ENCODE data around the gene SYT13. TPM values are rescaled to one million over a fixed set of nuclear protein-coding genes. Genes with fewer than 3 reads are reported as not detected.

Gene SYT13
- not detected for total RNA-seq

- POLR2A ChIA-PET: no interaction called here
- CTCF ChIA-PET: interaction anchor here (0.7 to 1.1 kb wide), 3 partner anchors 103 to 359 kb away, joined by 3 to 5 read pairs (median 3); no protein-coding TSS in a partner anchor
These were observed at the start of gene SYT13 for GRCh38 chr11:45285930-45286632. Gene SYT13, minus strand, starts transcription at chr11:45286341. Its CDS starts 134 bp downstream, at chr11:45286207.

GRCh38 chr11:45335434-45335833 lies 49.3 kb upstream of the SYT13 start:
- ChIA-PET CTCF (interaction anchor here (1.6 kb wide), 1 partner anchor 225 kb away, joined by 6 read pairs; no protein-coding TSS in a partner anchor), POLR2A (no interaction called here)

GRCh38 chr11:45334836-45335235 lies 48.7 kb upstream of the SYT13 start:
- CTCF ChIA-PET: interaction anchor here (1.1 kb wide), 1 partner anchor 408 kb away, joined by 3 read pairs; no protein-coding TSS in a partner anchor

GRCh38 chr11:45334410-45334809 lies 48.3 kb upstream of the SYT13 start:
- CTCF ChIA-PET: interaction anchor here (1.1 to 2.2 kb wide), 4 partner anchors 82 to 407 kb away, joined by 3 to 6 read pairs (median 5); no protein-coding TSS in a partner anchor
- POLR2A ChIA-PET: no interaction called here

More at GRCh38 chr11:45334836-45335235, 48.7 kb upstream of the SYT13 start:
- POLR2A ChIA-PET: no interaction called here

- CTCF ChIA-PET: interaction anchor here (0.7 to 2.2 kb wide), 9 partner anchors 38 to 439 kb away, joined by 3 to 7 read pairs (median 4); no protein-coding TSS in a partner anchor
- POLR2A ChIA-PET: no interaction called here
These were observed 47.1 kb upstream of the SYT13 start for GRCh38 chr11:45333001-45333971.

- POLR2A ChIA-PET: no interaction called here
- CTCF ChIA-PET: interaction anchor here (0.7 to 2.2 kb wide), 10 partner anchors 39 to 440 kb away, joined by 3 to 13 read pairs (median 4); no protein-coding TSS in a partner anchor
These were observed 46.3 kb upstream of the SYT13 start for GRCh38 chr11:45332276-45332934.

- CTCF ChIA-PET: interaction anchor here (0.7 to 1.9 kb wide), 5 partner anchors 64 to 405 kb away, joined by 3 to 13 read pairs (median 3); no protein-coding TSS in a partner anchor
- POLR2A ChIA-PET: no interaction called here
These were observed 45.7 kb upstream of the SYT13 start for GRCh38 chr11:45331839-45332238.

GRCh38 chr11:45328726-45329125 lies 42.6 kb upstream of the SYT13 start:
- CTCF ChIA-PET: interaction anchor here (1.0 kb wide), 1 partner anchor 392 kb away, joined by 3 read pairs; no protein-coding TSS in a partner anchor

GRCh38 chr11:45324459-45324858 lies 38.3 kb upstream of the SYT13 start:
- CTCF ChIA-PET: no interaction called here

More at GRCh38 chr11:45328726-45329125, 42.6 kb upstream of the SYT13 start:
- POLR2A ChIA-PET: no interaction called here

GRCh38 chr11:45323601-45324249 lies 37.6 kb upstream of the SYT13 start:
- ChIA-PET POLR2A (no interaction called here), CTCF (no interaction called here)

More at GRCh38 chr11:45324459-45324858, 38.3 kb upstream of the SYT13 start:
- POLR2A ChIA-PET: no interaction called here

GRCh38 chr11:45322891-45323600 lies 36.9 kb upstream of the SYT13 start:
- POLR2A ChIA-PET: no interaction called here
- CTCF ChIA-PET: no interaction called here

GRCh38 chr11:45322111-45322705 lies 36.1 kb upstream of the SYT13 start:
- ChIA-PET CTCF (no interaction called here), POLR2A (no interaction called here)

GRCh38 chr11:45321669-45322068 lies 35.5 kb upstream of the SYT13 start:
- POLR2A ChIA-PET: no interaction called here
- CTCF ChIA-PET: no interaction called here

- CTCF ChIA-PET: no interaction called here
- POLR2A ChIA-PET: no interaction called here
These were observed 35.0 kb upstream of the SYT13 start for GRCh38 chr11:45321031-45321595.

- POLR2A ChIA-PET: no interaction called here
- CTCF ChIA-PET: interaction anchor here (1.4 kb wide), 1 partner anchor 210 kb away, joined by 3 read pairs; no protein-coding TSS in a partner anchor
These were observed 34.2 kb upstream of the SYT13 start for GRCh38 chr11:45320371-45320770.

- ChIA-PET CTCF (interaction anchor here (1.4 kb wide), 1 partner anchor 209 kb away, joined by 3 read pairs; no protein-coding TSS in a partner anchor), POLR2A (no interaction called here)
These were observed 32.9 kb upstream of the SYT13 start for GRCh38 chr11:45319077-45319476.

GRCh38 chr11:45318516-45318915 lies 32.4 kb upstream of the SYT13 start:
- CTCF ChIA-PET: no interaction called here
- POLR2A ChIA-PET: no interaction called here

- ChIA-PET CTCF (no interaction called here), POLR2A (interaction anchor here (0.6 kb wide), 1 partner anchor 361 kb away, joined by 4 read pairs; no protein-coding TSS in a partner anchor)
These were observed 30.1 kb upstream of the SYT13 start for GRCh38 chr11:45316258-45316657.

Measured in activated CD8-positive, alpha-beta memory T cell treated with anti-CD3 and anti-CD28 coated beads for 36 hours (primary cell).